ENCODE measurements around the gene ZBED4. TPM values are rescaled to one million over a fixed set of nuclear protein-coding genes. Genes with fewer than 3 reads are reported as not detected.

Gene ZBED4
- total RNA-seq, 1 experiment from 2014 or later = 29.2 TPM

DNA sequence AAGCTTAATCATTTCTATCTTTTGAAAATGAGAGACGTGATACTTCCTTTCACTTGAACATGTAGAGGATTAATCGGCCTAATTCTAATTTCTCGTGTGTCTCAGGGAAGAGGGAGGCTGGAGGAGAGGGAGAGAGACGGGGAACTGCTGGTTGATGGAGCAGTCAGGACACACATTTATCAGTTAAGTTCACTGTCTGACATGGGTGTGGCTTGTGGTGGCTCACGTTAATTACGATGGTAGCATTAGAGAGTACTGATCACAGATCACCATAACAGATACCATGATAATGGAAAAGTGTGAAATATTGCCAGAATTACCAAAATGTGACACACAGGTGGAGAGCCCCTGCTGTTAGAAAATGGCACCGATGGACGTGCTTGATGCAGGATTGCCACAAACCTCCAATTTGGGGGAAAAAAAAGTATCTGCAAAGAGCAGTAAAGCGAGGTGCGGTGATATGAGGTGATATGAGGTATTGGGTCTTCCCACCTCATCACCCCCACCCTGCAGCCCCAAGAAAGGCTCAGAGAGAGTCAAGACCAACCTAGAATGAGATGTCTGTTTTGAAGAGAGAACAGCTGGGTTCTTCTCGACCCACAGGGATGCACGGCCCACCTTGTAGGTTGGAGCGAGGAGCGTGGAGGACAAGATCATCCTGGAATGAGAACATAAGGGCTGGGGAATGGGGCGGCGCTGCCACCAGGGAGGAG is 19.7 kb downstream of the ZBED4 start (continued):
- TF ChIP-seq IRF2 (CRISPR knock-in tag; IDR thresholded peaks at IDR 0.05; ENCODE audit: borderline replicate concordance, low read depth) (no peak), ZNF423 (CRISPR knock-in tag; IDR thresholded peaks at IDR 0.05) (no peak), ETV6 (CRISPR knock-in tag; IDR thresholded peaks at IDR 0.05) (no peak), ZNF263 (CRISPR knock-in tag; IDR thresholded peaks at IDR 0.05; ENCODE audit: low read depth) (no peak), FOXP4 (CRISPR knock-in tag; IDR thresholded peaks at IDR 0.05) (no peak), RELA (CRISPR knock-in tag; IDR thresholded peaks at IDR 0.05; ENCODE audit: borderline replicate concordance) (no peak)

- DNase-seq (ENCODE audit: low spot score) (no peak), ATAC-seq (no peak)
- Mint-ChIP-seq H3K36me3 (peaks cover 39% of the 10 kb centered on the region), H3K4me3 (no peak overlapping the region), H3K27me3 (ENCODE audit: low read depth) (no peaks in the 10 kb centered on the region), H3K4me1 (peaks cover 9% of the 10 kb centered on the region), H3K9me3 (peaks cover 9% of the 10 kb centered on the region), H3K27ac (no peak overlapping the region)
- TF ChIP-seq ZNF281 (CRISPR knock-in tag; IDR thresholded peaks at IDR 0.05) (no peak), ETV6 (CRISPR knock-in tag; IDR thresholded peaks at IDR 0.05) (no peak), ZNF138 (CRISPR knock-in tag; conservative IDR thresholded peaks at IDR 0.05) (no peak), OVOL2 (CRISPR knock-in tag; IDR thresholded peaks at IDR 0.05; ENCODE audit: borderline replicate concordance) (no peak), ZNF416 (CRISPR knock-in tag; IDR thresholded peaks at IDR 0.05) (no peak), ZNF232 (CRISPR knock-in tag; IDR thresholded peaks at IDR 0.05) (no peak), CDX4 (CRISPR knock-in tag; IDR thresholded peaks at IDR 0.05; ENCODE audit: borderline replicate concordance) (no peak), GABPB1 (CRISPR knock-in tag; IDR thresholded peaks at IDR 0.05) (no peak)
- TF ChIP-seq, protein P1, sequence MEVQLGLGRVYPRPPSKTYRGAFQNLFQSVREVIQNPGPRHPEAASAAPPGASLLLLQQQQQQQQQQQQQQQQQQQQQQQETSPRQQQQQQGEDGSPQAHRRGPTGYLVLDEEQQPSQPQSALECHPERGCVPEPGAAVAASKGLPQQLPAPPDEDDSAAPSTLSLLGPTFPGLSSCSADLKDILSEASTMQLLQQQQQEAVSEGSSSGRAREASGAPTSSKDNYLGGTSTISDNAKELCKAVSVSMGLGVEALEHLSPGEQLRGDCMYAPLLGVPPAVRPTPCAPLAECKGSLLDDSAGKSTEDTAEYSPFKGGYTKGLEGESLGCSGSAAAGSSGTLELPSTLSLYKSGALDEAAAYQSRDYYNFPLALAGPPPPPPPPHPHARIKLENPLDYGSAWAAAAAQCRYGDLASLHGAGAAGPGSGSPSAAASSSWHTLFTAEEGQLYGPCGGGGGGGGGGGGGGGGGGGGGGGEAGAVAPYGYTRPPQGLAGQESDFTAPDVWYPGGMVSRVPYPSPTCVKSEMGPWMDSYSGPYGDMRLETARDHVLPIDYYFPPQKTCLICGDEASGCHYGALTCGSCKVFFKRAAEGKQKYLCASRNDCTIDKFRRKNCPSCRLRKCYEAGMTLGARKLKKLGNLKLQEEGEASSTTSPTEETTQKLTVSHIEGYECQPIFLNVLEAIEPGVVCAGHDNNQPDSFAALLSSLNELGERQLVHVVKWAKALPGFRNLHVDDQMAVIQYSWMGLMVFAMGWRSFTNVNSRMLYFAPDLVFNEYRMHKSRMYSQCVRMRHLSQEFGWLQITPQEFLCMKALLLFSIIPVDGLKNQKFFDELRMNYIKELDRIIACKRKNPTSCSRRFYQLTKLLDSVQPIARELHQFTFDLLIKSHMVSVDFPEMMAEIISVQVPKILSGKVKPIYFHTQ (CRISPR knock-in tag; IDR thresholded peaks at IDR 0.05) = no peak
- ChIA-PET POLR2A (no interaction called here), CTCF (no interaction called here)
Measured at GRCh38 chr22:49877642-49878041, 24.0 kb downstream of the ZBED4 start.

DNA sequence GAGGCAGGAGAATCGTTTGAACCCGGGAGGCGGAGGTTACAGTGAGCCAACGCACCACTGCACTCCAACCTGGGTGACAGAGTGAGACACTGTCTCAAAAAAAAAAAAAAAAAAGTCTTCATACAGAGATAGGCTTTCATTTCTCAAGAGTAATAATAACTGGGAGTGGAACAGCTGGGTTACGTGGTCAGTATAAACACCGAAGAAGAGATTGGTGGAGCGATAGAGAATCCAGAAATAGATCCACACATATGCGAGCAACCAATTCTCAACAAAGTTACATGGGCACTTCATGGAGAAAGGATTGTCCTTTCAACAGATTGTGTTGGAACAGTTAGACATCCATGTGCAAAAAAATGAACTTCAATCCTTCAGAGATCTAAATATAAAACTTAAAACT is 24.6 kb downstream of the ZBED4 start:
- POLR2A ChIA-PET = no interaction called here
- CTCF ChIA-PET = no interaction called here
- TF ChIP-seq PRDM15 (CRISPR knock-in tag; IDR thresholded peaks at IDR 0.05) = no peak
- no peak for TF ChIP-seq ZNF281 (CRISPR knock-in tag; IDR thresholded peaks at IDR 0.05)
- TF ChIP-seq, protein P2, sequence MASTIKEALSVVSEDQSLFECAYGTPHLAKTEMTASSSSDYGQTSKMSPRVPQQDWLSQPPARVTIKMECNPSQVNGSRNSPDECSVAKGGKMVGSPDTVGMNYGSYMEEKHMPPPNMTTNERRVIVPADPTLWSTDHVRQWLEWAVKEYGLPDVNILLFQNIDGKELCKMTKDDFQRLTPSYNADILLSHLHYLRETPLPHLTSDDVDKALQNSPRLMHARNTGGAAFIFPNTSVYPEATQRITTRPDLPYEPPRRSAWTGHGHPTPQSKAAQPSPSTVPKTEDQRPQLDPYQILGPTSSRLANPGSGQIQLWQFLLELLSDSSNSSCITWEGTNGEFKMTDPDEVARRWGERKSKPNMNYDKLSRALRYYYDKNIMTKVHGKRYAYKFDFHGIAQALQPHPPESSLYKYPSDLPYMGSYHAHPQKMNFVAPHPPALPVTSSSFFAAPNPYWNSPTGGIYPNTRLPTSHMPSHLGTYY (CRISPR knock-in tag; IDR thresholded peaks at IDR 0.05) = no peak
- TF ChIP-seq ETV6 (CRISPR knock-in tag; IDR thresholded peaks at IDR 0.05) = no peak

More for the DNA sequence above, 24.6 kb downstream of the ZBED4 start:
- H3K4me3 Mint-ChIP-seq = no peak overlapping the region
- H3K36me3 Mint-ChIP-seq = peaks cover 43% of the 10 kb centered on the region
- no peak overlapping the region for H3K27ac Mint-ChIP-seq
- H3K9me3 Mint-ChIP-seq = peaks cover 9% of the 10 kb centered on the region
- H3K4me1 Mint-ChIP-seq = peaks cover 9% of the 10 kb centered on the region
- no peak for ATAC-seq
- no peak for DNase-seq (ENCODE audit: low spot score)
- no peaks in the 10 kb centered on the region for H3K27me3 Mint-ChIP-seq (ENCODE audit: low read depth)
